Fibroblast of the aortic adventitia (primary cell): ENCODE results near the gene CYP26C1. TPM values are rescaled to one million over a fixed set of nuclear protein-coding genes. Genes with fewer than 3 reads are reported as not detected.

Experiments used
- DNase-seq: peaks from one replicate; pipeline ENCODE4 v3.0.0-alpha.2; 2010; ENCODE audit warnings: low read depth
- H3K4me3 ChIP-seq: 2 replicates; pipeline ENCODE4 v1.5.1; 2011; ENCODE audit warnings: low read depth, mild to moderate bottlenecking, control low read depth, low read length, moderate library complexity
- total RNA-seq: library from RNA; depleted of rRNA; stranded (reverse); fragments of >200 nt; gene quantifications from 2 replicates; pipeline ENCODE4 v1.2.3, GENCODE V29; 2012; ENCODE audit warnings: low replicate concordance
- TF ChIP-seq, protein P1 (sequence below): IDR thresholded peaks from 2 replicates; pipeline ENCODE4 v1.5.1; 2011; ENCODE audit warnings: mild to moderate bottlenecking, low read length, control low read depth, inconsistent platforms; ENCODE audit not compliant: insufficient read depth

CYP26C1 gene
- total RNA-seq, 1 donor = 0.09 TPM

DNA sequence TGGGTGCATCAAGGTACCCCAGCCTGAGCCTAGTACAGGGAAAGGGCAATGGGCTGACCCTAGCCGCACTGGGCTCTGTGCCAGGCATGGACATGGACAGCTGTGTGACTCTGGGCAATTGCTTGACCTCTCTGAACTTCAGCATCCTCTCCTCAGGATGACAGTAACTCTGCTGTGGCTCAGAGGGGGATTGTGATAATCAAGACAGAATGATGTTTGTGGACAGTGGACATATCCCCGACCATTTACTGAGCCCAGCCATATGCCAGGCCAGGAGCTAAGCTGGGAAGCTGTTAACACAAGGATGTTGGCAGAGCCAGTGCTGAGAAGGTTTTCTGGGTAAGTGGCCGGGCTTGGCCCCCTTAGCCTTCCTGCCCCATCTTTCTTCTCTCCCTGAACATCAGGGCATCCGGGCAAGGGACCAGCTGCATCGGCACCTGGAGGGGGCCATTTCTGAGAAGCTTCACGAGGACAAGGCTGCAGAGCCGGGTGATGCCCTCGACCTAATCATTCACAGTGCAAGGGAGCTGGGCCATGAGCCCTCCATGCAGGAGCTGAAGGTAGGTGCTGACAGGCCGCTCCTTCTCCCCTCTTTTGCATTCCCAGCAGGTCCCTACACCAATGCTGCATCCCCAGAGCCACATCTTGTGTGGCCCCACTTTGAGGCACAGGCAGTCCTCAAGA is 3.5 kb downstream of the CYP26C1 start:
- TF ChIP-seq, protein P1, sequence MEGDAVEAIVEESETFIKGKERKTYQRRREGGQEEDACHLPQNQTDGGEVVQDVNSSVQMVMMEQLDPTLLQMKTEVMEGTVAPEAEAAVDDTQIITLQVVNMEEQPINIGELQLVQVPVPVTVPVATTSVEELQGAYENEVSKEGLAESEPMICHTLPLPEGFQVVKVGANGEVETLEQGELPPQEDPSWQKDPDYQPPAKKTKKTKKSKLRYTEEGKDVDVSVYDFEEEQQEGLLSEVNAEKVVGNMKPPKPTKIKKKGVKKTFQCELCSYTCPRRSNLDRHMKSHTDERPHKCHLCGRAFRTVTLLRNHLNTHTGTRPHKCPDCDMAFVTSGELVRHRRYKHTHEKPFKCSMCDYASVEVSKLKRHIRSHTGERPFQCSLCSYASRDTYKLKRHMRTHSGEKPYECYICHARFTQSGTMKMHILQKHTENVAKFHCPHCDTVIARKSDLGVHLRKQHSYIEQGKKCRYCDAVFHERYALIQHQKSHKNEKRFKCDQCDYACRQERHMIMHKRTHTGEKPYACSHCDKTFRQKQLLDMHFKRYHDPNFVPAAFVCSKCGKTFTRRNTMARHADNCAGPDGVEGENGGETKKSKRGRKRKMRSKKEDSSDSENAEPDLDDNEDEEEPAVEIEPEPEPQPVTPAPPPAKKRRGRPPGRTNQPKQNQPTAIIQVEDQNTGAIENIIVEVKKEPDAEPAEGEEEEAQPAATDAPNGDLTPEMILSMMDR = no peak
- DNase-seq = no peak

DNA sequence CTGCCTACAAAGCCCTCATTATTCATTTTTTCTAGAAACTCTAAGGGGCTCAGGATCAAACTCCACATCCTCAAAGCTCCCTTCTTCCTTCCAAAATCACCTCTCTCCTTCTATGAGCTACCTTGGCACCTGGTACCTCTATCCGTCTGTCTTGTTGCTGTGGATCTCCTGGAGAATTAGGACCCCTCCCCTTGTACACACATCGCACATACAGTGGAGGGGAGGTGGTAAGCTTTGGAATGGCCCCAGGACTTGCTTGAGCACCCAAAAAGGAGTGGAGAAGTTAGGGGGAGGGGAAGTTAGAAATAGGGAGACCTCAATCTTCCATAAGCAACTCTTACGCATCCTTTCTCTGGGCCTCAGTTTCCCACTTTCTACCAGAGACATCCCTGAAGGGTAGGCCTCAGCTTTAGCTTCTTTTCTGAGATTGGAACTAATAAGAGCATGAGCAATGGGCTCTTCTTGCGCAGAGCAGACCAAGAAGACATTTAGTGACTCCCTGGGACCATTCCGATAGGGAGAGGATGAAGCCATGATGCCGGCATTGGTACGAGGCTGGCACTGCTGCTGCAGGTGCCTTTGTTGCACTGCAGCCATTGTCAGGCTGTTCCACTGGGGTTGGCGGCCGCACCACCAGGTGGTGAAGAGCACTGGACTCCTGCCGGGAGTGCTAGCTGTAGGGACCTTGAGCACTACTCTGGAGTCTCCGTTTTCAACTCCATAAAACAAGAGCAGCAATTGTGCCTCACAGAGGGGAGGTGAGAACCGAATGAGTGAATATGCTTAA is 4.5 kb downstream of the CYP26C1 start:
- TF ChIP-seq, protein P1 = no peak
- DNase-seq = no peak
- no peak overlapping the region for H3K4me3 ChIP-seq

More for the DNA sequence above, 3.5 kb downstream of the CYP26C1 start:
- no peak overlapping the region for H3K4me3 ChIP-seq

DNA sequence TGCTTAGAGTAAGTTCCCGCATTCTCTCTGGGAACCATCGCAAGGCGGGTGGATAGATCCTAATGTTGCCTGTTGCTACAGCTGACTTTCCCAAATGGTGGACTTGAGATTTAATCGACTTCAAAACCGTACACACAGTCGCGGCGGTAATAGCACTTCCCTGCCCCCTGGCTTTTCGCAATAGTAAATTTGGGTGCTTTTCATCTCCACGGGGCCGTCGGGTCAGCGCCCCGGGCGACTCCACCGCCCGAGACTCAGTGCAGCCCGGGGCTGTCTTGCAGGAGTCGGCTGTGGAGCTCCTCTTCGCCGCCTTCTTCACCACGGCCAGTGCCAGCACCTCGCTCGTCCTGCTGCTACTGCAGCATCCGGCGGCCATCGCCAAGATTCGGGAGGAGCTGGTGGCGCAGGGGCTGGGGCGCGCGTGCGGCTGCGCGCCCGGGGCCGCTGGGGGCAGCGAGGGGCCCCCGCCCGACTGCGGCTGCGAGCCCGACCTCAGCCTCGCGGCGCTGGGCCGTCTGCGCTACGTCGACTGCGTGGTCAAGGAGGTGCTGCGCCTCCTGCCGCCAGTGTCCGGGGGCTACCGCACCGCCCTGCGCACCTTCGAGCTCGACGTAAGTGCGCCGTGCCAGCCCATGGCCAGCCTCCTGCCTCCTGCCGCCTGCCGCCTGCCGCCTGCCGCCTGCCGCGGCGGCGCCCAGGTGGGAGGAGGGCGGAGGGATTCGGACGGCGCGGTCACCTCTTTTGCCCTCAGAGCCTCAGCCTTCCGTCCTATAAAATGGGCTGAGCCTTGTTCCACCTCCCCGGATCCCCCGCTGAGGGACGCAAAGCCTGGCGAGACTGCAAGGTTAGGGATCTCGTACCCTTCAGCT is 5.3 kb downstream of the CYP26C1 start:
- H3K4me3 ChIP-seq = no peak overlapping the region
- TF ChIP-seq, protein P1 = no peak
- no peak for DNase-seq

DNA sequence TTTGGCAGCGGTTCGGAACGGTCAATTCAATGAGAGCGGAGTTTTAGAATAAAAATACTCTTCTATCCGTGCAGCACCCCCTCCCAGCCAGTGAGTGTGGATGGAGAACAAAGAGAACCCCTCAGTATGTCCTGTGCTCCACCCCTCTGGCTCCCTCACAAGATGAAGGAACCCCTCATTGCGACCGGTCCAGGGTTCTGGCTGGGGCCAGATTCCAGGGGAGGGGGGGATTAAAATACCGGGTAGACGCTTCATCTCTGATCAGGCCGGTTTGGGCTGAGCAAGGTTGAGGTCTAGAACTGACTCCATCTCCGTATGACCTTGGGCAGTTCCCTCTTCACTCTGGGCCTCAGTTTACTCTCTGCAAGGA is 5.9 kb downstream of the CYP26C1 start:
- no peak overlapping the region for H3K4me3 ChIP-seq
- TF ChIP-seq, protein P1 = no peak
- DNase-seq = no peak

- TF ChIP-seq, protein P1 = no peak
- DNase-seq = no peak
- no peak overlapping the region for H3K4me3 ChIP-seq
These were observed 7.1 kb downstream of the CYP26C1 start for GRCh38 chr10:93067443-93068365.
